Heart left ventricle (tissue), 16 donors: Measurements from ENCODE around the gene MAP2K5. TPM values are rescaled to one million over a fixed set of nuclear protein-coding genes. Genes with fewer than 3 reads are reported as not detected.

ENCODE experiments used
- ATAC-seq, 4 donors: fragments of 200-7000 bp; cut with Tn5 transposase; one replicate each; pipeline ENCODE4 v1.9.1; 2020 to 2022; ENCODE audit warnings: moderate library complexity in 4 of 4, mild to moderate bottlenecking in 3 of 4, moderate number of reproducible peaks in 1 of 4
- DNase-seq, 5 donors: peaks; one replicate each; pipeline ENCODE4 v3.0.0-alpha.2; 2020
- H3K27ac ChIP-seq, 12 donors: fragments of 200-600 bp; sonication (generic) in 4 of 12; one replicate each; pipeline versions ENCODE4 v1.5.0 to v1.8.0; 2016 to 2022; ENCODE audit warnings: mild to moderate bottlenecking in 2 of 12
- H3K27me3 ChIP-seq, 9 donors: fragments of 200-600 bp; sonication (generic) in 2 of 9; one replicate each; pipeline versions ENCODE4 v1.5.1 to v1.8.0; 2016 to 2022; ENCODE audit warnings: mild to moderate bottlenecking in 3 of 9
- H3K36me3 ChIP-seq, 9 donors: fragments of 200-600 bp; sonication (generic) in 2 of 9; one replicate each; pipeline versions ENCODE4 v1.5.0 to v1.8.0; 2018 to 2022; ENCODE audit warnings: mild to moderate bottlenecking in 2 of 9
- H3K4me1 ChIP-seq, 12 donors: fragments of 200-600 bp; sonication (generic) in 4 of 12; one replicate each; pipeline versions ENCODE4 v1.5.0 to v1.8.0; 2016 to 2022; ENCODE audit warnings: mild to moderate bottlenecking in 3 of 12
- H3K4me3 ChIP-seq, 12 donors: fragments of 200-600 bp; sonication (generic) in 4 of 12; one replicate each; pipeline versions ENCODE4 v1.5.0 to v1.8.0; 2017 to 2022; ENCODE audit warnings: mild to moderate bottlenecking in 9 of 12, moderate library complexity in 4 of 12
- H3K9me3 ChIP-seq, 12 donors: fragments of 200-600 bp; sonication (generic) in 4 of 12; one replicate each; pipeline versions ENCODE4 v1.5.0 to v1.8.0; 2016 to 2022; ENCODE audit warnings: mild to moderate bottlenecking in 1 of 12
- CTCF ChIP-seq, 12 donors: fragments of 200-600 bp; sonication (generic) in 4 of 12; IDR thresholded peaks; one replicate each; pipeline versions ENCODE4 v1.5.0 to v1.8.0; 2018 to 2022; ENCODE audit warnings: antibody characterized with exemption in 12 of 12, mild to moderate bottlenecking in 5 of 12
- POLR2A ChIP-seq, 2 donors: fragments of 450-650 bp; IDR thresholded peaks; one replicate each; pipeline ENCODE4 v1.6.1; 2017; ENCODE audit warnings: antibody characterized with exemption in 2 of 2, mild to moderate bottlenecking in 2 of 2, moderate library complexity in 2 of 2
- WGBS, 4 donors: extraction: QIAGEN DNeasy Blood & Tissue Kit in 2 of 4; methylation state at CpG; one replicate each; pipeline versions ENCODE4 v1.1.5 to v1.1.7; 2013 to 2018; 5-methylcytosine and 5-hydroxymethylcytosine counted together
- intact Hi-C, 10 donors: fragments of 100-400 bp; cut with DNase I; formaldehyde crosslinking; loops; one replicate each; pipeline versions ENCODE4 v1.11.1 to v1.14.2; 2022
- polyA plus RNA-seq, 2 donors: library from polyadenylated mRNA; stranded (reverse); fragments of 200-250 nt; gene quantifications; one replicate each; pipeline ENCODE4 v1.2.3, GENCODE V29; 2013
- total RNA-seq, 9 donors: library from RNA; depleted of rRNA in 2 of 9; stranded (reverse); fragments of >200 nt in 2 of 9; fragmentation: NEBNext Ultra II Directional in 3 of 9; extraction: Animal tissue kit (Norgen Biotek cat#: 25700) in 3 of 9; gene quantifications; one replicate each; pipeline versions ENCODE4 v1.1.0 to v1.2.4, GENCODE V29; 2016 to 2023
- donor health status: ischemic (EF 13 %, LVEDD 7.1; RV severe dilation, severe dysfunction).
- donor health status: healthy with polysubstance abuse.
- donor health status: DM: no; HTN: yes; CAD: no.
- donor health status: DM: no; HTN: no; CAD: no.
- donor health status: ischemic (EF 25% LVEDD 6.9; RV normal size, moderate dysfunction).
- donor health status: ischemic (EF 25% LVEDD 5.7; RV mildly dilated, moderate dysfunction).
- donor health status: healthy.
- donor health status: DM: yes; HTN: yes; CAD: no.
- donor health status: ischemic (EF 35%, LVEDD 5.7; RV mildly dilated, moderate dysfunction).
- donor health status: nonischemic (EF 11% LVEDD 7.7; RV severe dilation, severe dysfunction).
- donor health status: DM: yes; HTN: yes; CAD: no.
- donor health status: PGD.
- donor health status: ischemic (EF 29% LVEDD 5.4; RV normal size, mild dysfunction).
- donor health status: nonischemic (EF 23%, LVEDD 6.1; RV moderate dilation, normal function).

The MAP2K5 gene
- total and polyA plus RNA-seq, 11 donors, result 8.1 to 32.0 (median 19.1) TPM

- Histone ChIP-seq H3K36me3 (no peaks in the 10 kb centered on the region), H3K9me3 (peaks cover 0 to 4% (median 0%) of the 10 kb centered on the region in 12 donors), H3K27ac (no peak overlapping the region), H3K4me3 (no peak overlapping the region), H3K4me1 (peaks cover 0 to 50% (median 25%) of the 10 kb centered on the region in 12 donors), H3K27me3 (peaks cover 65 to 96% (median 86%) of the 10 kb centered on the region in 9 donors)
- ATAC-seq (peak; percentile 80 to 92 (median 86)), DNase-seq (peak; percentile 43 to 79 (median 66))
- no peak for TF ChIP-seq POLR2A (IDR thresholded peaks at IDR 0.05)
- TF ChIP-seq CTCF (IDR thresholded peaks at IDR 0.05), result no peak
- 3 to 6% (median 3%) methylated on average over 38 to 39 of the region's 39 CpGs for WGBS, 4 donors
- intact Hi-C loops, result no loop called here
Measured at GRCh38 chr15:67820992-67821783, 278.7 kb downstream of the MAP2K5 start.

GRCh38 chr15:67821784-67822440 lies 279.4 kb downstream of the MAP2K5 start:
- TF ChIP-seq POLR2A (IDR thresholded peaks at IDR 0.05) (no peak), CTCF (IDR thresholded peaks at IDR 0.05) (no peak)
- 2 to 3% (median 3%) methylated on average over 43 of the region's 43 CpGs for WGBS, 4 donors
- no peak for ATAC-seq
- DNase-seq, result peak in 1 of 5 donors; percentile 9
- intact Hi-C loops, result no loop called here
- H3K36me3 ChIP-seq, result no peaks in the 10 kb centered on the region
- H3K27ac ChIP-seq, result no peak overlapping the region
- peaks cover 72 to 100% (median 92%) of the 10 kb centered on the region in 9 donors for H3K27me3 ChIP-seq
- peaks cover 0 to 57% (median 26%) of the 10 kb centered on the region in 12 donors for H3K4me1 ChIP-seq
- no peak overlapping the region for H3K4me3 ChIP-seq
- no peaks in the 10 kb centered on the region for H3K9me3 ChIP-seq

GRCh38 chr15:67822537-67823313 lies 280.2 kb downstream of the MAP2K5 start:
- WGBS, 4 donors, result 3 to 5% (median 4%) methylated on average over 18 to 46 of the region's 46 CpGs
- Histone ChIP-seq H3K27me3 (peaks cover 80 to 100% (median 96%) of the 10 kb centered on the region in 9 donors), H3K4me1 (peaks cover 0 to 65% (median 32%) of the 10 kb centered on the region in 12 donors), H3K36me3 (no peaks in the 10 kb centered on the region), H3K9me3 (no peaks in the 10 kb centered on the region), H3K4me3 (peak overlapping the region in 4 of 12 donors; percentile 3 to 37 (median 28)), H3K27ac (no peak overlapping the region)
- TF ChIP-seq POLR2A (IDR thresholded peaks at IDR 0.05) (no peak), CTCF (IDR thresholded peaks at IDR 0.05) (no peak)
- peak in 1 of 5 donors; percentile 9 for DNase-seq
- intact Hi-C loops, result no loop called here
- ATAC-seq, result no peak
